Measurements from ENCODE around the gene GPC6. TPM values are rescaled to one million over a fixed set of nuclear protein-coding genes. Genes with fewer than 3 reads are reported as not detected.

The GPC6 gene
- polyA plus RNA-seq, 1 donor from 2014 or later: 9.0 TPM

DNA sequence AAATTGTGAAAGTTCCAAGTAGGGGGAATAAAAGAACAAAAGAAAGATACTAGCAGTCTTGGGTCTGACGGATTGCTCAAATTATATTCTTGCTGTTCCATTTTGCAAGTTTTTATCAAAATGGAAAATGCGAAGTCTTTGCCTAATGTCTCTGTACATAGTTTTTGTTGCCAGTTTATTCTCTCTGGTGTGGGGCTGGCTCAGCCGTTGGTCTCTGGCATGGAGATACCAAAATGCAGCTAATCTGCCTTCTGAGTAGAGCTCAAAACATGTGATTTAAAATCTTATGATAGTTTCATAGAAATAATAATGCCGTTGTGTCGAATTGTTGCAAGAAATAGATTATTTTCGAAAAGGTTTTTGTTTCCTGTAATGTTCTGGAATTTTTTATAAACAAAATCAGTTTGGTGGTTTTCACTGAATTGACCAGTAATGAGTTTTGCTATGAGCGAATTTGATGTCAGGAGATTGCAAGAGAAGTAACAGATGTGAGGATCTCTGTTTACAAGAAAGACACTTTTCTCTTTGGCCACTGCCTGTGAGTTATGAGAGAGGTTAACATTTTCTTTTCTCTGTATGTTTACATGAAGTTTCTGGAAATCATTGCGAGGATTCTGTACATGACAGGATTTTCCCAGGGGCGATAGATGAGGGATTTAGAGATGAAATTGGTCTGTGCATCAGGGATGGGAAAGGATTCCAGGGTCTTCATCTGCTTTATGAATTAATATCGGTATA, 1105.9 kb downstream of the GPC6 start:
- Histone ChIP-seq H3K9me2 (ENCODE audit: insufficient read depth, low read length) (no peaks in the 10 kb centered on the region), H3K27me3 (ENCODE audit: insufficient read depth, low read depth, low read length) (no peaks in the 10 kb centered on the region), H3K4me3 (ENCODE audit: low read length) (no peak overlapping the region), H3K27ac (ENCODE audit: low read length) (no peak overlapping the region), H3F3A (ENCODE audit: insufficient read depth, low read length, poor library complexity, severe bottlenecking) (no peaks in the 10 kb centered on the region), H3K9ac (ENCODE audit: low read length) (no peak overlapping the region), H2AFZ (ENCODE audit: low read depth, low read length) (no peak overlapping the region), H3K4me2 (ENCODE audit: low read length) (no peak overlapping the region), H3K36me3 (ENCODE audit: insufficient read depth, low read length) (no peaks in the 10 kb centered on the region), H3K79me2 (replicated peaks; ENCODE audit: insufficient read depth, low read length) (no peaks in the 10 kb centered on the region), H4K20me1 (ENCODE audit: insufficient read depth) (no peaks in the 10 kb centered on the region), H3K9me3 (ENCODE audit: low read length) (no peaks in the 10 kb centered on the region)
- TF ChIP-seq, protein P1, sequence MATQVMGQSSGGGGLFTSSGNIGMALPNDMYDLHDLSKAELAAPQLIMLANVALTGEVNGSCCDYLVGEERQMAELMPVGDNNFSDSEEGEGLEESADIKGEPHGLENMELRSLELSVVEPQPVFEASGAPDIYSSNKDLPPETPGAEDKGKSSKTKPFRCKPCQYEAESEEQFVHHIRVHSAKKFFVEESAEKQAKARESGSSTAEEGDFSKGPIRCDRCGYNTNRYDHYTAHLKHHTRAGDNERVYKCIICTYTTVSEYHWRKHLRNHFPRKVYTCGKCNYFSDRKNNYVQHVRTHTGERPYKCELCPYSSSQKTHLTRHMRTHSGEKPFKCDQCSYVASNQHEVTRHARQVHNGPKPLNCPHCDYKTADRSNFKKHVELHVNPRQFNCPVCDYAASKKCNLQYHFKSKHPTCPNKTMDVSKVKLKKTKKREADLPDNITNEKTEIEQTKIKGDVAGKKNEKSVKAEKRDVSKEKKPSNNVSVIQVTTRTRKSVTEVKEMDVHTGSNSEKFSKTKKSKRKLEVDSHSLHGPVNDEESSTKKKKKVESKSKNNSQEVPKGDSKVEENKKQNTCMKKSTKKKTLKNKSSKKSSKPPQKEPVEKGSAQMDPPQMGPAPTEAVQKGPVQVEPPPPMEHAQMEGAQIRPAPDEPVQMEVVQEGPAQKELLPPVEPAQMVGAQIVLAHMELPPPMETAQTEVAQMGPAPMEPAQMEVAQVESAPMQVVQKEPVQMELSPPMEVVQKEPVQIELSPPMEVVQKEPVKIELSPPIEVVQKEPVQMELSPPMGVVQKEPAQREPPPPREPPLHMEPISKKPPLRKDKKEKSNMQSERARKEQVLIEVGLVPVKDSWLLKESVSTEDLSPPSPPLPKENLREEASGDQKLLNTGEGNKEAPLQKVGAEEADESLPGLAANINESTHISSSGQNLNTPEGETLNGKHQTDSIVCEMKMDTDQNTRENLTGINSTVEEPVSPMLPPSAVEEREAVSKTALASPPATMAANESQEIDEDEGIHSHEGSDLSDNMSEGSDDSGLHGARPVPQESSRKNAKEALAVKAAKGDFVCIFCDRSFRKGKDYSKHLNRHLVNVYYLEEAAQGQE (IDR thresholded peaks at IDR 0.05; ENCODE audit: borderline replicate concordance): no peak
- TF ChIP-seq, protein P2, sequence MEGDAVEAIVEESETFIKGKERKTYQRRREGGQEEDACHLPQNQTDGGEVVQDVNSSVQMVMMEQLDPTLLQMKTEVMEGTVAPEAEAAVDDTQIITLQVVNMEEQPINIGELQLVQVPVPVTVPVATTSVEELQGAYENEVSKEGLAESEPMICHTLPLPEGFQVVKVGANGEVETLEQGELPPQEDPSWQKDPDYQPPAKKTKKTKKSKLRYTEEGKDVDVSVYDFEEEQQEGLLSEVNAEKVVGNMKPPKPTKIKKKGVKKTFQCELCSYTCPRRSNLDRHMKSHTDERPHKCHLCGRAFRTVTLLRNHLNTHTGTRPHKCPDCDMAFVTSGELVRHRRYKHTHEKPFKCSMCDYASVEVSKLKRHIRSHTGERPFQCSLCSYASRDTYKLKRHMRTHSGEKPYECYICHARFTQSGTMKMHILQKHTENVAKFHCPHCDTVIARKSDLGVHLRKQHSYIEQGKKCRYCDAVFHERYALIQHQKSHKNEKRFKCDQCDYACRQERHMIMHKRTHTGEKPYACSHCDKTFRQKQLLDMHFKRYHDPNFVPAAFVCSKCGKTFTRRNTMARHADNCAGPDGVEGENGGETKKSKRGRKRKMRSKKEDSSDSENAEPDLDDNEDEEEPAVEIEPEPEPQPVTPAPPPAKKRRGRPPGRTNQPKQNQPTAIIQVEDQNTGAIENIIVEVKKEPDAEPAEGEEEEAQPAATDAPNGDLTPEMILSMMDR (IDR thresholded peaks at IDR 0.05; ENCODE audit: poor library complexity, severe bottlenecking): no peak
- TF ChIP-seq RAD21 (conservative IDR thresholded peaks at IDR 0.05) (no peak), EP300 (conservative IDR thresholded peaks at IDR 0.05; ENCODE audit: poor library complexity, severe bottlenecking) (no peak), SMC3 (conservative IDR thresholded peaks at IDR 0.05; ENCODE audit: poor library complexity) (no peak), MXI1 (conservative IDR thresholded peaks at IDR 0.05; ENCODE audit: poor library complexity, severe bottlenecking) (no peak), EZH2 (IDR thresholded peaks at IDR 0.05; ENCODE audit: borderline replicate concordance, insufficient read depth, low read length, poor library complexity, severe bottlenecking) (no peak), TAF1 (IDR thresholded peaks at IDR 0.05; ENCODE audit: low read depth) (no peak), POLR2AphosphoS5 (IDR thresholded peaks at IDR 0.05) (no peak)

DNA sequence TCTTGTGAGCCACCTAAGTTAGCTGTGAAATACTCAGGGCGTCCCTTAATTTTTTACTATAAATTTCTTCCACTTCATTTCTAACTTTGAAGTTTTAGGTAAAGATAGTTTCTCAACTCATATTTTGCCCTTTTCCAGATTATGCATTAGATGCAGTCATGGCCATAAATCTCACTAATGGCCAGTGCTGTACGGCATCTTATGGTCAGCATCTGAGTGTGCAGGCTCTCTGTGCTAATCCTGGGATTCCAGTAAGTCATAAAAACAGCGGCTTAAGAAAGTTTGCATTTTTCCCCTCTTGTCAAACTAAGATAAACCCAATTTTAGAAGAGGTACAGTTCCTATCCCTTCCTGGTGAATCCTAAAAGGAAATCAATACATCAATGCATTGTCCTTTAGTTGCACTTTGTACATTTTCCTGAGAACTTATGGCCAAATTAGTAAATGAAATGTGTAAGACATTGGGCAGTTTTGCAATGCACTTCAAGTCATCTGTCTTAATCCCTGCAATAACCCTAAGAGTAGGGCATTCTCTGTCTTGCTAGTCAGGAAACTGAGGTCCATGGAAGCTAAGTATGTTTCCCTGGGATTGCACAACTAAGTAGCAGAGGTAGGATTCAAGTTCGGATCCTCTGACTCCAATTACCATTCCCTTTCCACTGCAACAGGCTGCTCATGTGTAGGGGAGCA, 1106.7 kb downstream of the GPC6 start:
- Histone ChIP-seq H3K27ac (ENCODE audit: low read length) (no peak overlapping the region), H3F3A (ENCODE audit: insufficient read depth, low read length, poor library complexity, severe bottlenecking) (no peaks in the 10 kb centered on the region), H3K79me2 (replicated peaks; ENCODE audit: insufficient read depth, low read length) (no peaks in the 10 kb centered on the region), H3K9me3 (ENCODE audit: low read length) (no peaks in the 10 kb centered on the region), H3K27me3 (ENCODE audit: insufficient read depth, low read depth, low read length) (no peaks in the 10 kb centered on the region), H3K4me3 (ENCODE audit: low read length) (no peak overlapping the region), H4K20me1 (ENCODE audit: insufficient read depth) (no peaks in the 10 kb centered on the region), H2AFZ (ENCODE audit: low read depth, low read length) (no peak overlapping the region), H3K9ac (ENCODE audit: low read length) (no peak overlapping the region), H3K4me2 (ENCODE audit: low read length) (no peak overlapping the region), H3K9me2 (ENCODE audit: insufficient read depth, low read length) (no peaks in the 10 kb centered on the region), H3K36me3 (ENCODE audit: insufficient read depth, low read length) (no peaks in the 10 kb centered on the region)
- TF ChIP-seq EZH2 (IDR thresholded peaks at IDR 0.05; ENCODE audit: borderline replicate concordance, insufficient read depth, low read length, poor library complexity, severe bottlenecking): no peak
- no peak for TF ChIP-seq SMC3 (conservative IDR thresholded peaks at IDR 0.05; ENCODE audit: poor library complexity)
- TF ChIP-seq, protein P2 (IDR thresholded peaks at IDR 0.05; ENCODE audit: poor library complexity, severe bottlenecking): no peak
- no peak for TF ChIP-seq TAF1 (IDR thresholded peaks at IDR 0.05; ENCODE audit: low read depth)
- TF ChIP-seq MXI1 (conservative IDR thresholded peaks at IDR 0.05; ENCODE audit: poor library complexity, severe bottlenecking): no peak
- no peak for TF ChIP-seq EP300 (conservative IDR thresholded peaks at IDR 0.05; ENCODE audit: poor library complexity, severe bottlenecking)
- no peak for TF ChIP-seq RAD21 (conservative IDR thresholded peaks at IDR 0.05)
- TF ChIP-seq, protein P1 (IDR thresholded peaks at IDR 0.05; ENCODE audit: borderline replicate concordance): no peak
- no peak for TF ChIP-seq POLR2AphosphoS5 (IDR thresholded peaks at IDR 0.05)

Data from neural cell (in vitro differentiated cells).